H9 (cell line): ENCODE results near the gene ZNF556. TPM values are rescaled to one million over a fixed set of nuclear protein-coding genes. Genes with fewer than 3 reads are reported as not detected.

Source experiments
- DNase-seq: peaks from one replicate; pipeline ENCODE4 v3.0.0-alpha.2; 2017
- H2AFZ ChIP-seq: one replicate; pipeline ENCODE4 v1.6.1; 2013; ENCODE audit warnings: mild to moderate bottlenecking, low read length, control low read depth, moderate library complexity
- H2AK5ac ChIP-seq: 2 replicates; pipeline ENCODE4 v1.6.1; 2013; ENCODE audit warnings: low read length, control low read depth, mixed read lengths; ENCODE audit not compliant: insufficient read length
- H2BK120ac ChIP-seq: one replicate; pipeline ENCODE4 v1.6.1; 2013; ENCODE audit warnings: low read depth, mild to moderate bottlenecking, low read length, control low read depth, inconsistent platforms; ENCODE audit not compliant: poor library complexity, severe bottlenecking
- H2BK12ac ChIP-seq: 2 replicates; pipeline ENCODE4 v1.6.1; 2013; ENCODE audit warnings: low read length, control low read depth, mixed read lengths, low read depth; ENCODE audit not compliant: insufficient read length
- H2BK15ac ChIP-seq: 2 replicates; pipeline ENCODE4 v1.6.1; 2013; ENCODE audit warnings: low read depth, low read length, control low read depth
- H2BK20ac ChIP-seq: one replicate; pipeline ENCODE4 v1.6.1; 2013; ENCODE audit warnings: low read depth, mild to moderate bottlenecking, low read length, control low read depth, inconsistent platforms; ENCODE audit not compliant: poor library complexity, severe bottlenecking
- H2BK5ac ChIP-seq: 2 replicates; pipeline ENCODE4 v1.6.1; 2013; ENCODE audit warnings: low read length, control low read depth, mixed read lengths; ENCODE audit not compliant: insufficient read length
- H3K14ac ChIP-seq: 2 replicates; pipeline ENCODE4 v1.6.1; 2013; ENCODE audit warnings: low read length, control low read depth; ENCODE audit not compliant: insufficient read depth
- H3K18ac ChIP-seq: 2 replicates; pipeline ENCODE4 v1.6.1; 2013; ENCODE audit warnings: low read depth, mild to moderate bottlenecking, mixed read lengths, low read length, control low read depth; ENCODE audit not compliant: insufficient read length
- H3K23ac ChIP-seq: 2 replicates; pipeline ENCODE4 v1.6.1; 2013; ENCODE audit warnings: low read length, control low read depth, mixed read lengths, low read depth; ENCODE audit not compliant: insufficient read length
- H3K23me2 ChIP-seq: 2 replicates; pipeline ENCODE4 v1.6.1; 2013; ENCODE audit warnings: low read depth, mild to moderate bottlenecking, mixed read lengths, low read length, control low read depth; ENCODE audit not compliant: insufficient read length, poor library complexity, severe bottlenecking
- H3K27ac ChIP-seq: 2 replicates; pipeline ENCODE4 v1.5.1; 2013; ENCODE audit warnings: low read length, control low read depth, mixed read lengths, low read depth; ENCODE audit not compliant: insufficient read length
- H3K27me3 ChIP-seq: 2 replicates; pipeline ENCODE4 v1.6.1; 2013; ENCODE audit warnings: low read length, control low read depth, inconsistent platforms; ENCODE audit not compliant: insufficient read depth
- H3K4ac ChIP-seq: 2 replicates; pipeline ENCODE4 v1.6.1; 2013; ENCODE audit warnings: low read depth, mild to moderate bottlenecking, control low read depth, inconsistent platforms, low read length, moderate library complexity
- H3K4me1 ChIP-seq: 2 replicates; pipeline ENCODE4 v1.6.1; 2013; ENCODE audit warnings: low read length, control low read depth, inconsistent platforms; ENCODE audit not compliant: insufficient read depth
- H3K4me2 ChIP-seq: 2 replicates; pipeline ENCODE4 v1.6.1; 2013; ENCODE audit warnings: low read length, control low read depth, mixed read lengths; ENCODE audit not compliant: insufficient read length, insufficient read depth
- H3K56ac ChIP-seq: 2 replicates; pipeline ENCODE4 v1.6.1; 2013; ENCODE audit warnings: low read depth, mild to moderate bottlenecking, mixed read lengths, low read length, control low read depth; ENCODE audit not compliant: insufficient read length
- H3K79me1 ChIP-seq: 2 replicates; pipeline ENCODE4 v1.6.1; 2013; ENCODE audit warnings: low read depth, mild to moderate bottlenecking, moderate library complexity, low read length, control low read depth, inconsistent platforms; ENCODE audit not compliant: insufficient read depth, poor library complexity, severe bottlenecking
- H3K79me2 ChIP-seq: 2 replicates; pipeline ENCODE4 v1.6.1; 2013; ENCODE audit warnings: low read length, control low read depth, inconsistent platforms; ENCODE audit not compliant: insufficient read depth
- H3K9ac ChIP-seq: 2 replicates; pipeline ENCODE4 v1.6.1; 2013; ENCODE audit warnings: low read length, control low read depth, mixed read lengths; ENCODE audit not compliant: insufficient read length; ENCODE audit errors: extremely low read depth
- H3K9me3 ChIP-seq: one replicate; pipeline ENCODE4 v1.6.1; 2013; ENCODE audit warnings: low read depth, low read length, inconsistent platforms; ENCODE audit not compliant: control insufficient read depth
- H3T11ph ChIP-seq: one replicate; pipeline ENCODE4 v1.6.1; 2013; ENCODE audit warnings: mild to moderate bottlenecking, low read length, control low read depth, inconsistent platforms
- H4K20me1 ChIP-seq: one replicate; pipeline ENCODE4 v1.6.1; 2013; ENCODE audit not compliant: control insufficient read depth, insufficient read length, insufficient read depth
- H4K5ac ChIP-seq: 2 replicates; pipeline ENCODE4 v1.6.1; 2013; ENCODE audit warnings: low read depth, mild to moderate bottlenecking, mixed read lengths, low read length, control low read depth; ENCODE audit not compliant: insufficient read length
- H4K8ac ChIP-seq: replicated peaks from 2 replicates; pipeline ENCODE4 v1.6.1; 2013; ENCODE audit warnings: low read length, control low read depth, mixed read lengths, low read depth; ENCODE audit not compliant: insufficient read length
- H4K91ac ChIP-seq: 2 replicates; pipeline ENCODE4 v1.6.1; 2013; ENCODE audit warnings: low read depth, mild to moderate bottlenecking, moderate library complexity, mixed read lengths, low read length, control low read depth; ENCODE audit not compliant: insufficient read length
- H3K27ac Mint-ChIP-seq, 3 experiments: 2 replicates in 2 of 3; 3 replicates in 1 of 3; pipeline ENCODE4 v1.8.0; 2020 to 2021; ENCODE audit warnings: mixed read lengths in 3 of 3, mild to moderate bottlenecking in 1 of 3, moderate library complexity in 1 of 3
- H3K27me3 Mint-ChIP-seq: 2 replicates; pipeline ENCODE4 v1.8.0; 2021; ENCODE audit warnings: low read depth, mild to moderate bottlenecking, moderate library complexity, mixed read lengths
- H3K36me3 Mint-ChIP-seq, 3 experiments: 2 replicates in 2 of 3; 3 replicates in 1 of 3; pipeline ENCODE4 v1.8.0; 2020 to 2021; ENCODE audit warnings: low read depth in 3 of 3, mixed read lengths in 3 of 3; ENCODE audit not compliant: insufficient read depth in 1 of 3
- H3K4me1 Mint-ChIP-seq, 2 experiments: 2 replicates each; pipeline ENCODE4 v1.8.0; 2020; ENCODE audit warnings: mixed read lengths in 2 of 2
- H3K4me3 Mint-ChIP-seq, 2 experiments: 2 replicates in 1 of 2; 3 replicates in 1 of 2; pipeline ENCODE4 v1.8.0; 2020 to 2021; ENCODE audit warnings: mild to moderate bottlenecking in 2 of 2, mixed read lengths in 2 of 2, moderate library complexity in 1 of 2
- H3K9me3 Mint-ChIP-seq, 2 experiments: 2 replicates in 1 of 2; 3 replicates in 1 of 2; pipeline ENCODE4 v1.8.0; 2020; ENCODE audit warnings: mild to moderate bottlenecking in 2 of 2, mixed read lengths in 2 of 2, moderate library complexity in 1 of 2
- CTCF ChIP-seq: fragments of 200-600 bp; sonication (generic); conservative IDR thresholded peaks from 3 replicates; pipeline ENCODE4 v1.8.0; 2021; ENCODE audit warnings: antibody characterized with exemption, mild to moderate bottlenecking
- WGBS: extraction: QIAGEN DNeasy Blood & Tissue Kit; methylation state at CpG from one replicate; pipeline ENCODE4 v1.1.7; 2013; ENCODE audit warnings: missing lambda C conversion rate, low lambda C conversion rate, mixed read lengths; ENCODE audit not compliant: insufficient read length; ENCODE audit errors: extremely low coverage; 5-methylcytosine and 5-hydroxymethylcytosine counted together
- total RNA-seq: library from RNA; stranded (reverse); gene quantifications from 2 replicates; pipeline ENCODE4 v1.2.1, GENCODE V29; 2021

ZNF556 gene
- total RNA-seq, 1 experiment from 2014 or later, result not detected

GRCh38 chr19:2869618-2870017, 2.5 kb downstream of the ZNF556 start:
- TF ChIP-seq CTCF, result no peak
- Histone ChIP-seq H3K79me1 (no peaks in the 10 kb centered on the region), H4K91ac (no peak overlapping the region), H2AK5ac (no peak overlapping the region), H3K14ac (no peak overlapping the region), H2AFZ (no peak overlapping the region), H3K27me3 (no peaks in the 10 kb centered on the region), H2BK20ac (no peak overlapping the region), H3K4ac (no peak overlapping the region), H4K5ac (no peak overlapping the region), H3K18ac (no peak overlapping the region), H3K23ac (no peak overlapping the region), H3T11ph (no peak overlapping the region), H2BK120ac (no peak overlapping the region), H4K20me1 (no peaks in the 10 kb centered on the region), H3K4me2 (no peak overlapping the region), H3K79me2 (no peaks in the 10 kb centered on the region), H2BK5ac (no peak overlapping the region), H3K56ac (no peak overlapping the region), H3K23me2 (no peaks in the 10 kb centered on the region), H2BK12ac (no peak overlapping the region), H3K4me1 (no peaks in the 10 kb centered on the region), H4K8ac (no peak overlapping the region), H3K9ac (no peak overlapping the region), H3K27ac (no peak overlapping the region), H2BK15ac (no peak overlapping the region), H3K9me3 (peaks cover 21% of the 10 kb centered on the region)
- Mint-ChIP-seq H3K4me1 (no peaks in the 10 kb centered on the region), H3K27ac (no peak overlapping the region), H3K27me3 (peaks cover 13% of the 10 kb centered on the region), H3K9me3 (peaks cover 69 to 72% of the 10 kb centered on the region in 2 experiments), H3K4me3 (no peak overlapping the region), H3K36me3 (peaks cover 8 to 21% (median 13%) of the 10 kb centered on the region in 3 experiments)
- no CpG with 5 or more reads among the region's 10 CpGs for WGBS
- no peak for DNase-seq
